ENCODE results near the gene DCAKD. TPM values are rescaled to one million over a fixed set of nuclear protein-coding genes. Genes with fewer than 3 reads are reported as not detected.

Gene DCAKD
- total RNA-seq, 1 donor from 2014 or later = 42.2 TPM

- Mint-ChIP-seq H3K36me3 (ENCODE audit: unreplicated experiment) (no peaks in the 10 kb centered on the region), H3K27ac (ENCODE audit: unreplicated experiment) (no peak overlapping the region), H3K27me3 (ENCODE audit: unreplicated experiment) (peaks cover 26% of the 10 kb centered on the region), H3K9me3 (ENCODE audit: unreplicated experiment) (no peaks in the 10 kb centered on the region), H3K4me1 (ENCODE audit: unreplicated experiment) (peaks cover 4% of the 10 kb centered on the region), H3K4me3 (ENCODE audit: unreplicated experiment) (no peak overlapping the region)
- TF ChIP-seq CTCF (IDR thresholded peaks at IDR 0.05) = no peak
- no peak for DNase-seq (ENCODE audit: extremely low spot score, unreplicated experiment)
Measured at GRCh38 chr17:44976206-44976605, 75.2 kb downstream of the DCAKD start.

Other genes with a start within 250 kb of the DCAKD start
- gene GJC1, start 221.3 kb downstream of the DCAKD start, total RNA-seq = 40.6 and 43.0 TPM in 2 replicates
- gene HIGD1B, start 203.7 kb downstream of the DCAKD start, total RNA-seq = not detected in 2 replicates
- gene EFTUD2, start 152.2 kb downstream of the DCAKD start, total RNA-seq = 95.6 and 102 TPM in 2 replicates
- not detected in 2 replicates for gene GFAP, start 136.1 kb downstream of the DCAKD start, total RNA-seq
- gene KIF18B, start 103.9 kb downstream of the DCAKD start, total RNA-seq = 5.6 and 6.9 TPM in 2 replicates
- gene C1QL1, start 83.3 kb downstream of the DCAKD start, total RNA-seq = 1.2 and 1.4 TPM in 2 replicates
- 92.4 and 97.9 TPM in 2 replicates for gene NMT1, start 9.7 kb upstream of the DCAKD start, total RNA-seq
- gene PLCD3, start 80.9 kb upstream of the DCAKD start, total RNA-seq = 92.3 and 111 TPM in 2 replicates
- 8.1 and 10.6 TPM in 2 replicates for gene ACBD4, start 84.1 kb upstream of the DCAKD start, total RNA-seq
- gene HEXIM1, start 96.8 kb upstream of the DCAKD start, total RNA-seq = 42.0 and 44.5 TPM in 2 replicates
- 6.4 and 9.8 TPM in 2 replicates for gene HEXIM2, start 110.2 kb upstream of the DCAKD start, total RNA-seq
- 2.0 and 2.8 TPM in 2 replicates for gene FMNL1, start 170.3 kb upstream of the DCAKD start, total RNA-seq
- 0.18 TPM in 1 of 2 replicates, not detected in the other for gene SPATA32, start 210.5 kb upstream of the DCAKD start, total RNA-seq